ENCODE results near the gene OR2T34. TPM values are rescaled to one million over a fixed set of nuclear protein-coding genes. Genes with fewer than 3 reads are reported as not detected.
"Not testable (repeated sequence)": the region's sequence is repeated elsewhere in the genome, so short reads cannot be mapped to it uniquely, and the experiment has no call there.

The OR2T34 gene, protein sequence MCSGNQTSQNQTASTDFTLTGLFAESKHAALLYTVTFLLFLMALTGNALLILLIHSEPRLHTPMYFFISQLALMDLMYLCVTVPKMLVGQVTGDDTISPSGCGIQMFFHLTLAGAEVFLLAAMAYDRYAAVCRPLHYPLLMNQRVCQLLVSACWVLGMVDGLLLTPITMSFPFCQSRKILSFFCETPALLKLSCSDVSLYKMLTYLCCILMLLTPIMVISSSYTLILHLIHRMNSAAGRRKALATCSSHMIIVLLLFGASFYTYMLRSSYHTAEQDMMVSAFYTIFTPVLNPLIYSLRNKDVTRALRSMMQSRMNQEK
- not detected for polyA plus RNA-seq (2013, experiment 1 of 2)
- polyA plus RNA-seq (2013, experiment 2 of 2) = not detected

DNA sequence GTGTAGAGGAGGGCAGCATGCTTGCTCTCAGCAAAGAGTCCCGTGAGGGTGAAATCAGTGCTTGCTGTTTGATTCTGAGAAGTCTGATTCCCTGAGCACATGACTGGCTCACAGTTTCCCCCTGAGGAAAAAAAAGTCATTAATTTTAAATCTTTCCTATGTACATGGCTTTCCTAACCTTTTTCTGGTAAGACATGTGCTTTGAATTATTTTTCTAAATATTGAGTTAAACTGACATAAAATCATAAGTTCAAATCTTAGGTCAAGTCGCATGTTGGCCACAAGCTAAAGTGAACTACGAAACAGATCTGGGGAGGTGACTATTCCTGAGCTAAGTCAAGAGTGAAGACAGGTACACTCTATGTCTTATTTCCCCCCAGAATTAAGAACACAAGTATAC, at the start of gene OR2T34:
Gene OR2T34, minus strand, starts transcription at position 101 of the 400 bp plus-strand sequence. Its CDS starts 0 bp downstream, at position 101.
- H3K27ac ChIP-seq (ENCODE audit: low read depth, low read length); H3K18ac ChIP-seq (ENCODE audit: low read length); H3K27me3 ChIP-seq (ENCODE audit: insufficient read depth, low read length, poor library complexity); H3K36me3 ChIP-seq (ENCODE audit: control insufficient read depth, insufficient read depth, low read length); H3K9ac ChIP-seq (ENCODE audit: low read length); H2BK120ac ChIP-seq (ENCODE audit: low read depth, low read length); H4K5ac ChIP-seq (ENCODE audit: low read length); H2AK5ac ChIP-seq (ENCODE audit: low read length); H3K4ac ChIP-seq (ENCODE audit: low read depth, low read length); H3K23ac ChIP-seq (ENCODE audit: low read length); H2BK15ac ChIP-seq (replicated peaks; ENCODE audit: low read depth); H3K56ac ChIP-seq (ENCODE audit: low read length); H4K8ac ChIP-seq (ENCODE audit: low read depth, low read length); H2BK5ac ChIP-seq (ENCODE audit: low read length); H3K79me2 ChIP-seq (ENCODE audit: control insufficient read depth, insufficient read depth, low read length); H3K4me1 ChIP-seq (ENCODE audit: control insufficient read depth, low read depth, low read length); H3K79me1 ChIP-seq (ENCODE audit: low read length); H3K4me3 ChIP-seq (ENCODE audit: low read length); DNase-seq; H3K4me2 ChIP-seq (ENCODE audit: low read length): not testable (repeated sequence)
- WGBS (ENCODE audit: extremely low coverage, insufficient coverage, low lambda C conversion rate) = no CpG with 5 or more reads among the region's 3 CpGs

- Histone ChIP-seq H2BK120ac (ENCODE audit: low read depth, low read length) (no peak overlapping the region), H2BK15ac (replicated peaks; ENCODE audit: low read depth) (no peak overlapping the region), H3K18ac (ENCODE audit: low read length) (no peak overlapping the region), H3K27me3 (ENCODE audit: insufficient read depth, low read length, poor library complexity) (no peaks in the 10 kb centered on the region), H4K8ac (ENCODE audit: low read depth, low read length) (no peak overlapping the region), H3K4ac (ENCODE audit: low read depth, low read length) (no peak overlapping the region), H3K79me2 (ENCODE audit: control insufficient read depth, insufficient read depth, low read length) (no peaks in the 10 kb centered on the region), H3K4me1 (ENCODE audit: control insufficient read depth, low read depth, low read length) (no peaks in the 10 kb centered on the region), H3K9ac (ENCODE audit: low read length) (no peak overlapping the region), H2AK5ac (ENCODE audit: low read length) (no peak overlapping the region), H4K5ac (ENCODE audit: low read length) (no peak overlapping the region), H3K4me3 (ENCODE audit: low read length) (no peak overlapping the region), H2BK5ac (ENCODE audit: low read length) (no peak overlapping the region), H3K36me3 (ENCODE audit: control insufficient read depth, insufficient read depth, low read length) (no peaks in the 10 kb centered on the region), H3K56ac (ENCODE audit: low read length) (no peak overlapping the region), H3K23ac (ENCODE audit: low read length) (no peak overlapping the region), H3K79me1 (ENCODE audit: low read length) (no peaks in the 10 kb centered on the region), H3K27ac (ENCODE audit: low read depth, low read length) (no peak overlapping the region), H3K4me2 (ENCODE audit: low read length) (no peak overlapping the region)
- DNase-seq = peak; percentile 3
- no CpG with 5 or more reads among the region's 4 CpGs for WGBS (ENCODE audit: extremely low coverage, insufficient coverage, low lambda C conversion rate)
These were observed 48.0 kb upstream of the OR2T34 start for GRCh38 chr1:248622570-248623001.

GRCh38 chr1:248621770-248622169, 47.2 kb upstream of the OR2T34 start:
- DNase-seq = no peak
- Histone ChIP-seq H3K56ac (ENCODE audit: low read length) (no peak overlapping the region), H4K8ac (ENCODE audit: low read depth, low read length) (no peak overlapping the region), H2BK120ac (ENCODE audit: low read depth, low read length) (no peak overlapping the region), H3K79me2 (ENCODE audit: control insufficient read depth, insufficient read depth, low read length) (no peaks in the 10 kb centered on the region), H3K27me3 (ENCODE audit: insufficient read depth, low read length, poor library complexity) (no peaks in the 10 kb centered on the region), H4K5ac (ENCODE audit: low read length) (no peak overlapping the region), H3K23ac (ENCODE audit: low read length) (no peak overlapping the region), H3K36me3 (ENCODE audit: control insufficient read depth, insufficient read depth, low read length) (no peaks in the 10 kb centered on the region), H3K79me1 (ENCODE audit: low read length) (no peaks in the 10 kb centered on the region), H3K9ac (ENCODE audit: low read length) (no peak overlapping the region), H3K4me1 (ENCODE audit: control insufficient read depth, low read depth, low read length) (no peaks in the 10 kb centered on the region), H2BK15ac (replicated peaks; ENCODE audit: low read depth) (no peak overlapping the region), H3K4ac (ENCODE audit: low read depth, low read length) (no peak overlapping the region), H2AK5ac (ENCODE audit: low read length) (no peak overlapping the region), H3K27ac (ENCODE audit: low read depth, low read length) (no peak overlapping the region), H3K4me2 (ENCODE audit: low read length) (no peak overlapping the region), H3K18ac (ENCODE audit: low read length) (no peak overlapping the region), H2BK5ac (ENCODE audit: low read length) (no peak overlapping the region), H3K4me3 (ENCODE audit: low read length) (no peak overlapping the region)
- no CpG with 5 or more reads among the region's 7 CpGs for WGBS (ENCODE audit: extremely low coverage, insufficient coverage, low lambda C conversion rate)

DNA sequence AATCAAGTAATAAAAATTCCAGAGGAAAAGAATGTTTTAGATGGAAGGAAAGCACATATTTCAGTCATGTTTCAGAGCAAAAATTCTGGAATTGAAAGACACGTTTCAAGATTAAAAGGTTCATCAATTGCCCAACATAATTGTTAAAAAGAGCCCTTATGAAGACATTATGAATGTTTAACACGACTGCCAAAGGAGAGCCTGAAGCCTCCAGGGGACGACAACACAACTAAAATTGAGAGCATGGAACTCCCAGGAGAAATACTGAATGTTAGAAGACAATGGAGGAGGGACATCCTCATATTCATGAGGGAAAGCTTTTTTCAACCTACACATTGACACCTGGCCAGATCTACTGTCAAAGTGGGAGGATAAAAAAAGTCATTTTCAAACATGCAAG, 44.3 kb upstream of the OR2T34 start:
- peak; percentile 0 for DNase-seq
- no peak overlapping the region for H3K56ac ChIP-seq (ENCODE audit: low read length)
- no CpG with 5 or more reads among the region's 3 CpGs for WGBS (ENCODE audit: extremely low coverage, insufficient coverage, low lambda C conversion rate)

GRCh38 chr1:248618119-248618518, 43.6 kb upstream of the OR2T34 start:
- WGBS (ENCODE audit: extremely low coverage, insufficient coverage, low lambda C conversion rate) = no CpG with 5 or more reads among the region's 7 CpGs
- no peak overlapping the region for H3K9ac ChIP-seq (ENCODE audit: low read length)
- no peak overlapping the region for H2AK5ac ChIP-seq (ENCODE audit: low read length)
- no peak overlapping the region for H3K4ac ChIP-seq (ENCODE audit: low read depth, low read length)
- H3K23ac ChIP-seq (ENCODE audit: low read length) = no peak overlapping the region
- no peak overlapping the region for H3K4me2 ChIP-seq (ENCODE audit: low read length)
- no peaks in the 10 kb centered on the region for H3K79me1 ChIP-seq (ENCODE audit: low read length)
- no peak overlapping the region for H2BK120ac ChIP-seq (ENCODE audit: low read depth, low read length)
- H3K56ac ChIP-seq (ENCODE audit: low read length) = no peak overlapping the region
- no peak overlapping the region for H2BK15ac ChIP-seq (replicated peaks; ENCODE audit: low read depth)
- no peaks in the 10 kb centered on the region for H3K4me1 ChIP-seq (ENCODE audit: control insufficient read depth, low read depth, low read length)
- H3K18ac ChIP-seq (ENCODE audit: low read length) = no peak overlapping the region
- H3K4me3 ChIP-seq (ENCODE audit: low read length) = no peak overlapping the region
- H3K27ac ChIP-seq (ENCODE audit: low read depth, low read length) = no peak overlapping the region
- no peak overlapping the region for H4K8ac ChIP-seq (ENCODE audit: low read depth, low read length)
- H3K79me2 ChIP-seq (ENCODE audit: control insufficient read depth, insufficient read depth, low read length) = no peaks in the 10 kb centered on the region
- H3K36me3 ChIP-seq (ENCODE audit: control insufficient read depth, insufficient read depth, low read length) = no peaks in the 10 kb centered on the region
- no peak overlapping the region for H4K5ac ChIP-seq (ENCODE audit: low read length)
- no peak overlapping the region for H2BK5ac ChIP-seq (ENCODE audit: low read length)
- DNase-seq = no peak
- no peaks in the 10 kb centered on the region for H3K27me3 ChIP-seq (ENCODE audit: insufficient read depth, low read length, poor library complexity)

More for the DNA sequence above, 44.3 kb upstream of the OR2T34 start:
- Histone ChIP-seq H3K4me1 (ENCODE audit: control insufficient read depth, low read depth, low read length) (no peaks in the 10 kb centered on the region), H3K4ac (ENCODE audit: low read depth, low read length) (no peak overlapping the region), H3K4me3 (ENCODE audit: low read length) (no peak overlapping the region), H3K36me3 (ENCODE audit: control insufficient read depth, insufficient read depth, low read length) (no peaks in the 10 kb centered on the region), H4K5ac (ENCODE audit: low read length) (no peak overlapping the region), H2BK120ac (ENCODE audit: low read depth, low read length) (no peak overlapping the region), H3K79me2 (ENCODE audit: control insufficient read depth, insufficient read depth, low read length) (no peaks in the 10 kb centered on the region), H3K23ac (ENCODE audit: low read length) (no peak overlapping the region), H2BK5ac (ENCODE audit: low read length) (no peak overlapping the region), H4K8ac (ENCODE audit: low read depth, low read length) (no peak overlapping the region), H3K27ac (ENCODE audit: low read depth, low read length) (no peak overlapping the region), H3K9ac (ENCODE audit: low read length) (no peak overlapping the region), H2BK15ac (replicated peaks; ENCODE audit: low read depth) (no peak overlapping the region), H3K18ac (ENCODE audit: low read length) (no peak overlapping the region), H3K27me3 (ENCODE audit: insufficient read depth, low read length, poor library complexity) (no peaks in the 10 kb centered on the region), H3K4me2 (ENCODE audit: low read length) (no peak overlapping the region), H3K79me1 (ENCODE audit: low read length) (no peaks in the 10 kb centered on the region), H2AK5ac (ENCODE audit: low read length) (no peak overlapping the region)

DNA sequence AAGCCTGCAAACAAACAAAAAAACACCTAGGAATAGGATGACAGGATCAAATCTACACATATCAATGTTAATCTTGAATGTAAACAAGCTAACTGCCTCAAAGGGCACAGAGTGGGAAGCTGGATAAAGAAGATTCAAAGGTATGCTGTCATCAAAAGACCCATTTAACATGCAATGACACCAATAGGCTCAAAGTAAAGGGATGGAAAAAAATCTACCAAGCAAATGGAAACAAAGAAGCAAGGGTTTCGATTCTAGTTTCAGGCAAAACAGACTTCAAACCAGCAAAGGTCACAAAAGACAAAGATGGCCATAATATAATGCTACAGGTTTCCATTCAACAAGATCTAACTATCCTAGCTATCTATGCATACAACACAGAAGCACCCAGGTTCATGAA, 39.2 kb upstream of the OR2T34 start:
- no peak overlapping the region for H3K18ac ChIP-seq (ENCODE audit: low read length)
- no peaks in the 10 kb centered on the region for H3K79me2 ChIP-seq (ENCODE audit: control insufficient read depth, insufficient read depth, low read length)
- H2BK120ac ChIP-seq (ENCODE audit: low read depth, low read length) = no peak overlapping the region
- no peak overlapping the region for H3K27ac ChIP-seq (ENCODE audit: low read depth, low read length)
- no peaks in the 10 kb centered on the region for H3K79me1 ChIP-seq (ENCODE audit: low read length)
- no peak overlapping the region for H3K56ac ChIP-seq (ENCODE audit: low read length)
- H3K4me2 ChIP-seq (ENCODE audit: low read length) = no peak overlapping the region
- H3K23ac ChIP-seq (ENCODE audit: low read length) = no peak overlapping the region
- no peak overlapping the region for H4K5ac ChIP-seq (ENCODE audit: low read length)
- no peak overlapping the region for H4K8ac ChIP-seq (ENCODE audit: low read depth, low read length)
- no peak overlapping the region for H2AK5ac ChIP-seq (ENCODE audit: low read length)
- H2BK15ac ChIP-seq (replicated peaks; ENCODE audit: low read depth) = no peak overlapping the region
- no CpG with 5 or more reads among the region's 1 CpG for WGBS (ENCODE audit: extremely low coverage, insufficient coverage, low lambda C conversion rate)
- no peaks in the 10 kb centered on the region for H3K36me3 ChIP-seq (ENCODE audit: control insufficient read depth, insufficient read depth, low read length)
- H3K4ac ChIP-seq (ENCODE audit: low read depth, low read length) = no peak overlapping the region
- no peaks in the 10 kb centered on the region for H3K27me3 ChIP-seq (ENCODE audit: insufficient read depth, low read length, poor library complexity)
- DNase-seq = no peak
- no peak overlapping the region for H3K4me3 ChIP-seq (ENCODE audit: low read length)
- no peak overlapping the region for H2BK5ac ChIP-seq (ENCODE audit: low read length)
- no peak overlapping the region for H3K9ac ChIP-seq (ENCODE audit: low read length)
- H3K4me1 ChIP-seq (ENCODE audit: control insufficient read depth, low read depth, low read length) = no peaks in the 10 kb centered on the region
